Endometrium (tissue), 2 donors: ENCODE data around the gene PIGT.

ENCODE experiments used
- FAIRE-seq: peaks from 2 replicates; lab custom pipeline; 2012; peaks lifted over from hg19 to GRCh38; lab: Jason Lieb, UNC
- donor health status: control.
- donor health status: control.

The PIGT gene

GRCh38 chr20:45415822-45416637, at the start of gene PIGT:
PIGT (plus strand) TSS chr20:45416141; CDS start chr20:45416157, 16 bp downstream.
- no peak for FAIRE-seq

DNA sequence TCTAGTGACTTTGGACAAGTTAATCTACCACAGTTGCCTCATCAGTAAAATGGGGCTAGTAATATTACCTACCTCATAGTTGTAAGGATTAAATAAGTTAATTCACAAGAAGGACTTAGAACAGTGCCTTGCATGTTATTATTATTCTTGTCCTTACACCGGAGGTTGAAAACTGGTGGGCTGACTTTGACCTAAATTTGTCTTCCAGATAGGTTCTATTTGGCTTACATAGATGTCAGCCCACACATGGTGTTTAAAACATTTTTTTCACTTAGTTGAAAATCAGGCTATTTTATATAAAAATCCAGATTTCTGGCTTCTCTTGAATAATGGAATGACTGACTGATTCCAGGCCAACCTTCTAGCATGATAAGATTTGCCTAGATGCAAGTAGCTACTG, 49.7 kb upstream of the PIGT start:
- FAIRE-seq, result no peak

DNA sequence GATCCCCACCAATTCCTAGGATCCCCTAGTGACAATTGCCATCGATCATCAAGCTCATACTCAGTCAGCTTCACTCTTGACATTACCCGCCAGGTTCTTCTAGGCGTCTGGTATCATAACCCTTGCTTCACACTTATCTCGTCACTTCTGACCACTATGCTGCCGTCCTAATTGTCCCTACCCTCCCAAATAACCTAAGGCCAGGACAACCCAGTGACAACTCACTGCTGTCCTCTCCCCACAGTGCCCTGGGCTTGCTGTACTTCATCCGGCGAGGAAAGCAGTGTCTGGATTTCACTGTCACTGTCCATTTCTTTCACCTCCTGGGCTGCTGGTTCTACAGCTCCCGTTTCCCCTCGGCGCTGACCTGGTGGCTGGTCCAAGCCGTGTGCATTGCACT, 49.3 kb upstream of the PIGT start:
- no peak for FAIRE-seq

DNA sequence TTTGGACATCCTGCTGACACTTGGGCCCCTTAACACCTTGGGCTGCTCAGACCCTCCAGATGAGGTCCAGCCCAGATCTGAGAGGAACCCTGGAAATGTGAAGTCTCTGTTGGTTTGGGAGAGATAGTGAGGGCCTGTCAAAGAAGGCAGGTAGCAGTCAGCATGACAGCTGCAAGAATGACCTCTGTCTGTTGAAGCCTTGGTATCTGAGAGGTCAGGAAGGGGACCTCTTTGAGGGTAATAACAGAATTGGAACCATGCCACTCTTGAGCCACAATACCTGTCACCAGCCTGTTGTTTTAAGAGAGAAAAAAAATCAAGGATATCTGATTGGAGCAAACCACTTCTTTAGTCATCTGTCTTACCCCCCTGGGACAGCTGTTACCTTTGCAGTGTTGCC, 48.8 kb upstream of the PIGT start:
- FAIRE-seq, result no peak

- FAIRE-seq, result no peak
Observed at GRCh38 chr20:45368221-45368980, 47.5 kb upstream of the PIGT start.

DNA sequence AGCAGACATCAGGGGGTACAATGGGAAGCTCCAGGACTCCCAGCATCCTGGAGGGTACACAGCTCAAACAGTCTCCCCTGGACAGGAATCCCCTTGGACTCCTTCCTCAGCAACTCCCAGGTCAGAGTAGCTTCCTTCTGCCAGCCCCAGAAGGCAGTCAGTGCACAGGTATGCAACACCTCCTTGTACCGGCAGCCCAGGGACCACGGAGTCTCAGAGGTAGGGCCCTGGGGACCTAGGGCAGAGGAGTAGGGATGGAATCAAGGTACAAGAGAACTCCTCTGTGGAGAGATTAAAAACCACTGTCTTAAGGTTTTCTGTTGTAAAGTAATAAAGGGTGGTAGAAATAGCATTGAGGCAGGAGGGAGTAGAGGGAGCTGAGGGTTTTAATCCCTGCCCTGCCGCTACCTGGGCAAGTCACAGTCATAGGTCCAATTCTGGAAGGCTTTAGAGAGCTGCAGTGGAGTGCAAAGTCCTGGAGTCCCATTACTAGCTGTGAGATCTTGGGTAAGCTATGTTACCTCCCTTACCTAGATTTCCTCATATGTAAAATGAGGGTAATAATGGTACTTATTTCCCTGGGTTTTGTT, 45.3 kb upstream of the PIGT start:
- FAIRE-seq, result no peak

DNA sequence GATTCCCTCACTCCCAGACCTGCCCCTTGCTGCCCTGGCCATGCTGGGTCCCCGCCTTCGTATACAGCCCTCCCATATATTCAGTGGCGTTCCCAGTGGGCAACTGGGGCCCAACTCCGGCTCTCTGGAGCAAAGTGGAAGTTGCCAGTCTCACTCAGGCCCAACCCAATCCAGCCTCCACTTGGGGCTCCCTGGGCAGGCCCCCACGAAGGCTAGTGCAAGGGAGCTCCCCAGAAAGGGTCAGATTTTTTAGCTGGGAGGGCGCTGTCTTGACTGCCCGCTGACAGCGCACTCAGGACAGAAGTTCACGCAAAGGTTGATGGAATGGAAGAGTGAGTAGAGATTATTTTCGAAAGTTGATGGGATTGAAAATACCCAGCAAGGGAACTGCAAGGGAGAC, 43.7 kb upstream of the PIGT start:
- FAIRE-seq, result no peak

- FAIRE-seq, result no peak
Observed at GRCh38 chr20:45372646-45373352, 43.1 kb upstream of the PIGT start.

- no peak for FAIRE-seq
Observed at GRCh38 chr20:45373353-45374100, 42.4 kb upstream of the PIGT start.

DNA sequence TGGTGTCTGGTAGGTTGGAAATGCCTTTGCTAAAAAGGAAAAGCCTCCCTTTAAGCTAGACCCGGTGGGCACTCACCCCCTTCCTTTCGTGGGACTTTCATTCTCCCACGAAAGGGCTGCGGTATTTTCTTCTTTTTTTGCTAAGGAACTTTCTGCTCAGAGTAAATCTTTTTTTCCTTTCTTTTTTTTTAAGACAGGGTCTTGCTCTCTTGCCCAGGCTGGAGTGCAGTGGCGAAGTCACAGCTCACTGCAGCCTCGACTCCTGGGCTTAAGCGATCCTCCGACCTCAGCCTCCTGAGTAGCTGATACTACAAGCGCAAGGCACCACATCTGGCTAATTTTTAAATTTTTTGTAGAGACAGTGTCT, 41.9 kb upstream of the PIGT start:
- no peak for FAIRE-seq

DNA sequence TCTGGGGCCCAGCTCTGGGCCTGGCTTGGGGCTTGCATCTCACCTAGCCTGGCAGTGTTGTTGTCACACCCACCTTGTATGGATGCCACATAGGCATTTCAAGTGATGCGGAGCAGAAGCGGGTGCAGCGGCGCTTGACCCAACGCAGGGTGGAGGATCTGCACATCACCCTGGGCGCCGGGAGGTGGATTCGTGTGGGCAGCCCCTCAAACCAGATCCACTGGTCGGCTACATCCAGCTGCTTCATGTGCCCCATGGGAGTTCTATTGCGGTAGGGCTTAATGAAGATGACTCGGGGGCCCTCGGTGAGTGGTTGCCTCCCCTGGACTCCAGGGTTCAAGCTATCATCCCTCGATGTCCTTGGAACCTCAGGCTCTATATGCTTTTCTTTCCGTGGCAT, 41.0 kb upstream of the PIGT start:
- FAIRE-seq, result no peak

GRCh38 chr20:45377269-45377668, 38.7 kb upstream of the PIGT start:
- no peak for FAIRE-seq

DNA sequence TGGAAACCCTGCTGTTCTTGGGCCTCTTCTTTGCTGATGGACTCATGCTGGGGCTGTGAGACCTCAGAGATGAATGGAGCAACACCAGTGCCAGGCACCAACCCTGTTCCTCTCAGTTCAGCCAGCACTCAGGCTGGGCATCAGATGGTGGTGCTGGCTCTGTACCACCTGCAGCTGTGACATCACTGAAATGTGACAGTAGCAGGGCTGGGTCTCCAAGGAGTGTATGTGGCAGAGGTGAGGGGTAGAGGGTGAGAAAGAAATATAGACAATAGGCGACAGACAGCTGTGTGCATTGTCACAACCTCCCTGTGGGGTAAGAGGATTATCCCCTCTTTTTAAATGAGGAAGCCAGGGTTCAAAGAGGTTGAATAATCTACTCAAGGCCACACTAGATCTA, 37.8 kb upstream of the PIGT start, which contains the start of gene TP53TG5:
Gene TP53TG5, minus strand, starts transcription at position 135 of the 400 bp plus-strand sequence. Its CDS starts 89 bp downstream, at position 46.
- FAIRE-seq, result no peak

DNA sequence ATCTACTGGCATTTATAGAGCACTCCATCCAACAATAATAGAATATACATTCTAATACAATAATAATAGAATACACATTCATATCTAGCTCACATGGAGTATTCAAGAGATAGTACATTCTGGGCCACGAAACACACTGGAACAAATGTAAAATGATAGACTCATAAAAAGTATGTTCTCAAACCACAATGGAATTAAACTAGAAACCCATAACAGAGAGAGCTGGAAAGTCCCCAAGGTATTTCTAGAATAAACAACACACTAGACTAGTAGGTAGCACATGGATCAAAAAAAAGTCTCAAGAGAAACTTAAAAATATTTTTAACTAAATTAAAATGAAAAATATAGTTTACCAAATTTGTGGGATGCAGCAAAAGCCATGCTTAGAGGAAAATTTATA, 28.7 kb upstream of the PIGT start:
- no peak for FAIRE-seq

- no peak for FAIRE-seq
Observed at GRCh38 chr20:45390931-45391330, 25.0 kb upstream of the PIGT start.

- no peak for FAIRE-seq
Observed at GRCh38 chr20:45391559-45391958, 24.4 kb upstream of the PIGT start.

GRCh38 chr20:45392733-45393132, 23.2 kb upstream of the PIGT start:
- FAIRE-seq, result no peak

DNA sequence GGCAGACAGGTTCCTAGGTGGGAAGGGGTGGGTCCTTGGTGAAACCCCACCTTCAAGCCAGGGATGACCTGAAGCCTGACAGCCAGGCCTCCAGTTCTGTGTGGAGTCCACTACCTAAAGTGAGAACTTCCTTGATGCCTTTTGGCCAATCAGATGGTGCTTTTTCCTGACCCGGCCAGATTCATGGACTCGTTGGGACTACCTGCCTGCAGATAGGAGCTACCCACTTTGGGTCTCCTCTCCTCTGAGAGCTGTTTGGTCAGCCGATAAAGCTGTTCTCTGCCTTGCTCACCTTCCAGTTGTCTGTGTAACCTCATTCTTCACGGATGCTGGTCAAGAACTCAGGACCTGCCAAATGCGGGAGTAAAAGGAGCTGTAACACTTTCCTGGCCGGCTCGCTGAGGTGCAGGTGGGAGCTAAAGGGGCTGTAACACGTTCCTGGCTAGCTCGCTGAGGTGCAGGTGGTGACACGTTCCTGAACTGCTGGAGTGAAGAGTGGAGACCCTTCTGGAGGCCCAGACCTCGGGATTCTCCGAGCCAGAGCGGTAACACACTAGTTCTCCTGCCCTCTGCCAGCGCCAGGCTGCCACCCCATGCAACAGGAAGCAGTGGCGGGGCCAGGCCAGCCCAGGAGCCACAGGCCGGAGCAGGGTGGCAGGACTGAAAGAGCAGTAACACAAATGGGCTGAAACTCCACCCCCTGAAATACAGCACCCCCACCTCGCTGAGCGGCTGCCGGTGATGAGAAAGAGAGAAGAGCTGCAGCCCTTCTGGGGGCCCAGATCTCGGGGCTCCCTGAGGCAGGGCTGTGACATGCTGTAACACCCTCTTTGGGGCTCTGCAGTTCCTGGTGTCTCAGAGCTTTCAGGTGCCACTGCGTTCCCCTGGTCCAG, 21.5 kb upstream of the PIGT start:
- FAIRE-seq, result no peak

DNA sequence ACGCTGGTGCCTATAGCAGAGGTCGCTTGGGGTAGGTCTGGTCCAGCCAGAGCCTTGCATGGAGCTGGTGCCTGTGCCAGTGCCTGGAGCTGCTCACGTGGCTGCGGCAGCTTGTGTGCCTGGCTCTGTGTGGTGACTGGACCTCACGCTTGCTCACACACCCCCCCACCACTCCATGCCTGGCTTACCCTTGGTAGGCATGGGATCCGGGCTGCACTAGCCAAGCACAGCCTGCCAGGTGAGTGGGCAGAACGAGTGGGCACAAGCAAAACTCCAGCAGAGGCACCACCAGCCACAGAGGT, 20.9 kb upstream of the PIGT start:
- FAIRE-seq, result no peak

- FAIRE-seq, result no peak
Observed at GRCh38 chr20:45399018-45399417, 16.9 kb upstream of the PIGT start.
